Right hindlimb (tissue), 1 donor: ENCODE results near the gene CKAP2.
"Not testable (repeated sequence)": the region's sequence is repeated elsewhere in the genome, so short reads cannot be mapped to it uniquely, and the experiment has no call there.

ENCODE experiments used
- DNase-seq: peaks from one replicate; pipeline ENCODE4 v3.0.0-alpha.2; 2018

CKAP2 gene

GRCh38 chr13:52454459-52454819 lies 839 bp upstream of the CKAP2 start:
- DNase-seq = no peak

- DNase-seq = peak; percentile 86
Measured at GRCh38 chr13:52455677-52456041, 381 bp downstream of the CKAP2 start.

DNA sequence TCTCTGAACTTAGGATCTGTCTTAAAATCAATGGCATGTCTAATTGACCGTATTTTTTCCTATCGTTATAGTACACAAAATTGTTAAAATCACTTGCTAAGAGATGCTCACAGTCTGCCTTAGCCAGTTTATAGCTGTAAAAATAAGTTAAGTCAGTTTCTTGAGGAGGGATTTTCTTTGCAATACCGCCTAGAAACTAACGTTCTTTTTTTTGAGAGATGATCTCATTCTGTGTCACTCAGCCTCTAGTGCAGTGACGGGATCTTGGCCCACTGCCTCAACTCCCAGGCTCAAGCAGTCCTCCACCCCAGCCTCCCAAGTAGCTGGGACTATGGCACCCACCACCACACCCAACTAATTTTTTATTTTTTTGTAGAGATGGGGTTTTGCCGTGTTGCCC lies 4.4 kb downstream of the CKAP2 start:
- DNase-seq = no peak

DNA sequence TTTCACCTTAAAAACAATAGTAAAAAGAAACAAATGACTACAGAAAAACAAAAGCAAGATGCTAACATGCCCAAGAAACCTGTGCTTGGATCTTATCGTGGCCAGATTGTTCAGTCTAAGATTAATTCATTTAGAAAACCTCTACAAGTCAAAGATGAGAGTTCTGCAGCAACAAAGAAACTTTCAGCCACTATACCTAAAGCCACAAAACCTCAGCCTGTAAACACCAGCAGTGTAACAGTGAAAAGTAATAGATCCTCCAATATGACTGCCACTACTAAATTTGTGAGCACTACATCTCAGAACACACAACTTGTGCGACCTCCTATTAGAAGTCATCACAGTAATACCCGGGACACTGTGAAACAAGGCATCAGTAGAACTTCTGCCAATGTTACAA lies 6.0 kb downstream of the CKAP2 start:
- DNase-seq = no peak

DNA sequence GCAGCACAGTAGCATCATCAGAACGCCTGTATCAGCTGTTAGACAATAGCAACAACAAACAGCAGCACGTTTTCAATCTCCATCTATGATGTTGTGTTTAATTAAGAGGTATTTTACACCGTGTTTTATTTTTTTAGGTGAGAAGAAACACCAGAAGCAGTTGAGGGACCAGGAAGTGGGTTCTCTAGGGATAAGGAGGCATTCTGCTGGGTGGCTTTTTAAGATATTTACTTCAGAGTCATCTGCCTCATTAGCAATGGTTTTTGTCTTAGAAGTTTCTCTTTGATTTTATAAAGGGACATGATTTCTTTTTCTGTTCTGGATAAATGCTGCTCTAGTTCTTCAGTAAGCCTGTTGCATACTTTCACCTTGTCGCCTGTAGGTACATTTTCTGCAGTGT lies 8.2 kb downstream of the CKAP2 start:
- no peak for DNase-seq

- DNase-seq = not testable (repeated sequence)
Measured at GRCh38 chr13:52468487-52468886, 13.2 kb downstream of the CKAP2 start.

DNA sequence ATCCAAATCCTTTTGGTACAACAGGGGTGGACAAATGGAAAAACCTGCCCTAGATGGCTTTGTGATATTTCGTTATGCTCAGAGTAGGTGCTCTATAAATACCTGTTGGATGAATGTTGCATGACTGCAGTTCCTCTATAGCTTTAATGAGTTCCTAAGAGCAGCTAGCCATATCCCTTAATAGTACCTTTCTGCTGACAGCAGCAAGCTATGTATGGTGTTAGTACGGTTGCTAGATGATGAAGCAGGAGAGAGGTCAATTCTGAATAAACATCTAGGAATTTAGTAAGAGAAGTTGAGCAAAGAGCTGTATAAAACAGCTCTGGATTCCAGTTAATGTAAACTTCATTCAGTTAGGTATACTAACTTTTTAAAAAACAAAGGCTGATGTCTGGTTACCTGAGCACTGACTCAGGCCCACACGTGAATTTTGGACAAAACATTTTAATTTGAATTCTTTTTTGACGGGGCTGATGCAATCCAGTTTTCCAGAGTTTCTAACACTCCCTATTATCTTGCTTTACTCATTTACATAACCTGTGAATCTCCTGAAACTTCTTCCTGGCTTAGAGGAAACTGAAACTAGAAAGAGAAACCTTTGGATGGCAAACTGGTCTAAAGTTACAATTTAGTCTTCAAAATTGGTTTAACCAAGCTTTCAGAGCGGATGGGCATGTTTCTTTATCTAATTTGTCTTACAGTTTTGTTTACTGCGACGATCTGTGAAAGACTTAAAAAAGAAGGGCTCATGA lies 25.6 kb downstream of the CKAP2 start:
- not testable (repeated sequence) for DNase-seq

GRCh38 chr13:52487078-52487477 lies 31.8 kb downstream of the CKAP2 start:
- not testable (repeated sequence) for DNase-seq

- not testable (repeated sequence) for DNase-seq
Measured at GRCh38 chr13:52488763-52489162, 33.5 kb downstream of the CKAP2 start.

DNA sequence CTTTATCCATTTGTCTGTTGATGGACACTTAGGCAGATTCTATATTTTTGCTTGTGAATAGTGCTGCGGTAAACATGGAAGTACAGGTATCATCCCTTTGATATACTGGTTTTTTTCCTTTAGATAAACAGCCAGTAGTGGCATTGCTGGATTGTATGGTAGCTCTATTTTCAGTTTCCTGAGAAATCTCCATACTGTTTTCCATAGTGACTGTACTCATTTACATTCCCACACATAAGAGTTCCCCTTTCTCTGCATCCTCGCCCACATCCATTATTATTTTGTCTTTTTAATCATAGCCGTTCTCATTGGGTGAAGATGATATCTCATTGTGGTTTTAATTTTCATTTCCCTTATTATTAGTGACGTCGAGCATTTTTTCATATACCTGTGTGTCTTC lies 35.7 kb downstream of the CKAP2 start:
- DNase-seq = not testable (repeated sequence)

GRCh38 chr13:52494241-52494640 lies 39.0 kb downstream of the CKAP2 start:
- not testable (repeated sequence) for DNase-seq

DNA sequence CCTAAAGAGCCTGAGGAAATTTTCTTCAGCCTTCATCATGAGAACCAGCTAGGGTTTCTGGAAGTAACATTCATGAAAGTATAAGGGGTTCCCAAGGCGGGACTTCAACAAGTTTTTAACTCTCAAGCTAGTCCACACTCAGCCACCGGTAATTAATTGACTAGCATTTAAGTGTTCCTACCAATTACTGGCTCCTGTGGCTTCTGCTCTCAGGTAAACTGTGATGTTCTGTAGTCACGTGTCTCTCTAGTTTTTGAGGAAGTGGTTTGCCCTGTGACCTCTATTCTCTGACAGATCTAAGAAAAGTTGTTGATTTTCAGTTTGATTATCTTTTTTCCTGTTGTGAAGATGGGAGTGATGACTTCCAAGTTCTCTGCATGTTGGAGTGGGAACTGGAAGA lies 42.7 kb downstream of the CKAP2 start:
- not testable (repeated sequence) for DNase-seq

DNA sequence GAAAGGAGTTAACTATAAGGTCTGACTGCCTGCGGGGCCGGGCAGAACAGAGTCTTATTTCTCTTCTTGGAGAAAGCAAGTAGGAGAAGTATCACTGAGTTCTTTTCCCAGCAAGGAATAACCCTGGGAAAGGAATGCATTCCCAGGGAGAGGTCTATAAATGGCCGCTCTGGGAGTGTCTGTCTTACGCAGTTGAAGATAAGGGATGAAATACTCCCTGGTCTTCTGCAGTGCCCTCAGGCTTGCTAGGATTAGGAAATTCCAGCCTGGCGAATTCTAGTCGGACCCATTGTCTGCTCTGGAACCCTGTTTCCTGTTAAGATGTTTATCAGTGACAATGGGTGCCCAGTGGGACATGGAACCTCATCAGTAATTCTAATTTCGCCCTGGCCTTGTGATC lies 47.0 kb downstream of the CKAP2 start:
- DNase-seq = not testable (repeated sequence)

DNA sequence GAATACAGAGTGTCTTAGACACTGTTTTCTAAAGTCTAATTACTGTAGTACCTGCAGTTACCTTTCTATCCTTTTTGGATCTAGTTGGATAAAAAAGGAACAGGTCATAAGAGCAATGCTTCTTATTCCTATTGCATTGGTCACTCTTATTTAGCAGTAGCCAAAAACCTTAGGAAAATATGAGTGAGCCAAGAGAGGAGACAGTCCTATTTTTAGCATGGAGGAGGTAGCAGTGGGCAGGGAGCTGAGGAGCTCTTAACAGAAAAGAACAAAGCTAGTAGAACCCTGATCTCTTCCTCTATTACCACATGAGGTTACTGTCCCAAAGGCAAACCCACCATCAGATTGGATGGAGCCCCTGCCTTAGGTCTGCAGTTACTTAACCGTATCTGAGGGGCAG lies 50.6 kb downstream of the CKAP2 start:
- DNase-seq = not testable (repeated sequence)

DNA sequence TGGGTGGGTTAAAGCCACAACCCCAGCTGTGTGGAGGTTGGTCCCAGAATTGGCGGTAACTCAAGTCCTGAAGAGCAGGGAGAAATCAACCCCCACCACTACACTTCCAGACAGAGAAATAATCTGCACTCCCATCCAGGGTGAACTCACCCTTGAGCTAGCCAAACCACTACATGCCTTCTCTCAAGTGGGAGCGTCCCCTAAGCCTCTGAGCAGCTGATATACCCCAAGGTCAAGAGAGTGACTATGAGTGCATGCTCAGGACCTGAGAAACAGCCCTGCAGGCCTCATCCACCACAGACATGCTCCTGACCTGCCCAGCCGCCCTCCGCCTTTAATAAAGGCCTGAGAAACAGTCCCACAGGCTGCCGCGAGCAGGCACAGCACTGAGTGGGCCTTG lies 54.3 kb downstream of the CKAP2 start:
- not testable (repeated sequence) for DNase-seq

DNA sequence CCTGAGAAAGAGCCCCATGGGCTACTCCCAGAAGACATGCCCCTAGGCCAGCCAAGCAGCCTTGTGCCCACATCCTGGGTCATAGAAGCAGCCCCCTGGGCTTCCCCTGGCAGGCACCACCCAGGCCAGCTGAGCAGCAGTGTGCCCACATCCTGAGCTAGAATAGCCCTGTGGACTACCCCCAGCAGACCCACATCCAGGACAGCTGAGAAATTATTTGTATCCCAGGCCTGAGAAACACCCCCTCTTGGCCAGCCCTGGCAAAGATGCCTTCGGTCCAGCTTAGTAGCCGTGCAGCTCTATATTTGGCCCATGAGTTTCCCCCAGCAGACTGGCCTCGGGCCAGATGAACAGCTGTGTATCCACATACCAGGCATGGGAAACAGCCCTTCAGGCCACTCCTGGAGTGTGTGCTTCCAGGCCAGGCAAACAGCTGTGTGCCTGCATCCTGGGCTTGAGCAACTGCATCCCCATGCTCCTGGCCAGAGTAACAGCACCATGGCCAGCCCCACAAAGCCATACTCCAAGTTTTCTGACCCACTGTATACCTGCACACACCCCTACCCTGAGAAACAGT lies 55.0 kb downstream of the CKAP2 start:
- DNase-seq = peak; percentile 27

GRCh38 chr13:52511598-52511997 lies 56.3 kb downstream of the CKAP2 start:
- not testable (repeated sequence) for DNase-seq

DNA sequence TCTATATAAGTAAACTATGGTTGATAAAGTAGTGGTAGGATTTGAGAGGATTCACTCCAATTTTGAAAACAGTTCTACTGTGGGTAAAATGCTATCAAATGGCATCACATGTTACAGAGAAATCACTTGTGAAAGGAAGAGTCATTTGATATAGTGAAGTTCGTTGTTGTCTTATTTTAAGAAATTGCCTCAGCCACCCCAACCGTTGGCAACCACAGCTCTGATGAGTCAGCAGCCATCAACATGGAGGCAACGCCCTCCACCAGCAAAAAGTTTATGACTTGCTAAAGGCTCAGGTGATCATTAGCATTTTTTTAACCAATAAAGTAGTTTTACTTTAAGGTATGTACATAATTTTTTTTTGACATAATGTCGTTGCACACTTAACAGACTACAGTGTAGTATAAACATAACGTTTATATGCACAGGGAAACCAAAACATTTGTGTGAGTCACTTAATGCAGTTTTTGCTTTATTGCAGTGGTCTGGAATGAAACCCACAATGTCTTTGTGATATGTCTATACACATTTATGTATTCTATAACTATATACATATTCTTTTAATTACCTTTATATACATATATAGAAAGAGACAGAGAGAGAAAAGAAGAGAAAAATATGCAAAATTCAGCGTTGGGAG lies 58.8 kb downstream of the CKAP2 start:
- not testable (repeated sequence) for DNase-seq

- DNase-seq = not testable (repeated sequence)
Measured at GRCh38 chr13:52523323-52523722, 68.0 kb downstream of the CKAP2 start.
